ENCODE data around the gene PCDHGA2.

- no peak for TF ChIP-seq EP300 (IDR thresholded peaks at IDR 0.05)
- TF ChIP-seq POLR2A (IDR thresholded peaks at IDR 0.05): no peak
Measured at GRCh38 chr5:141374627-141375026, 36.1 kb downstream of the PCDHGA2 start.

Data from gastroesophageal sphincter (tissue), 2 donors.